HUES48 (cell line): ENCODE results near the gene JAM3.

Source experiments
- H3K27ac ChIP-seq: one replicate; pipeline ENCODE4 v1.7.0; 2013; ENCODE audit warnings: low read depth, low read length, inconsistent platforms
- H3K27me3 ChIP-seq: 2 replicates; pipeline ENCODE4 v1.6.1; 2013; ENCODE audit warnings: mild to moderate bottlenecking, low read length; ENCODE audit not compliant: control insufficient read depth, insufficient read depth
- H3K36me3 ChIP-seq: 2 replicates; pipeline ENCODE4 v1.6.1; 2013; ENCODE audit warnings: low read length; ENCODE audit not compliant: control insufficient read depth, insufficient read depth
- H3K4me1 ChIP-seq: 2 replicates; pipeline ENCODE4 v1.6.1; 2013; ENCODE audit warnings: mild to moderate bottlenecking, low read length; ENCODE audit not compliant: control insufficient read depth, insufficient read depth
- H3K4me3 ChIP-seq: 2 replicates; pipeline ENCODE4 v1.5.1; 2013; ENCODE audit warnings: mild to moderate bottlenecking, low read depth, low read length
- H3K9ac ChIP-seq: 2 replicates; pipeline ENCODE4 v1.6.1; 2013; ENCODE audit warnings: mild to moderate bottlenecking, low read depth, low read length, moderate library complexity
- H3K9me3 ChIP-seq: 2 replicates; pipeline ENCODE4 v1.6.1; 2013; ENCODE audit warnings: low read length; ENCODE audit not compliant: control insufficient read depth, insufficient read depth

The JAM3 gene

DNA sequence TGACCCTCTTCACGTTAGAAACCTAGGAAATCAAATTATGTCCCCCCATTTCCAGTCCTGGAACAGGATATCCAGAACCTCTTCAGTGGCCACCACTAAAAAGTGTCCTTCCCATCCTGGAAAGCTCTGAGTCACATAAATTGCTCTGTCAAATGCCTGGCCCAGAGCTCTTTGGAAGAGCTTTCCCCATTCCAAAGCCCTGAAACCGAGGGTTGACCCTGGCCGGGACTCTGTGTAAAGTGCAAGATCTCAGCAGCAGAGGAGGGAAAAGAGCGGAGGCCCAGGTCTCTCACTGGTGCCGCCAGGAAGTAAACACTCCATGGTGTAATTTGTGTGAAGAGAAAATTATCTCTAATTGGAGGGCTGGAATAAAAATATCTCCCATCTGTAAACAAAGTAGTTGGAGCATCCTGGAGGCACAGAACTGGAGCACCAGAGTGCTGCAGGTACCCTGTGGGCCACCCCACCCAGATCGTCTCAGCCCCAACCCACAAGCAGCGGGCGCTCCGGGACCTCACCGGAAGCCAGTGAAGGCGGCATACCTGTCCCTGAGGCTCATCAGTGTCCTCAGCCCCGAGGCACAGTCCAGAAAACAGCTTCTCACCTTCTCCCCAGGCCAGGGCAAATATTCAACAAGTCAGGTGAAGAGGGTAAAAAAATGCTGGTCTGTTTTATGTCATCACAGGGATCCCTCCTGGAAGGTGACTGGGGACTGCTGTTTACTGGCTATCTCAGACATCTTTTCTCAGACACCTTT is 4.7 kb upstream of the JAM3 start:
- Histone ChIP-seq H3K9me3 (no peaks in the 10 kb centered on the region), H3K36me3 (no peaks in the 10 kb centered on the region), H3K27me3 (peaks cover 9% of the 10 kb centered on the region), H3K4me3 (no peak overlapping the region), H3K4me1 (peaks cover 6% of the 10 kb centered on the region; the same call in 1 of the 2 replicates), H3K27ac (no peak overlapping the region), H3K9ac (no peak overlapping the region)

DNA sequence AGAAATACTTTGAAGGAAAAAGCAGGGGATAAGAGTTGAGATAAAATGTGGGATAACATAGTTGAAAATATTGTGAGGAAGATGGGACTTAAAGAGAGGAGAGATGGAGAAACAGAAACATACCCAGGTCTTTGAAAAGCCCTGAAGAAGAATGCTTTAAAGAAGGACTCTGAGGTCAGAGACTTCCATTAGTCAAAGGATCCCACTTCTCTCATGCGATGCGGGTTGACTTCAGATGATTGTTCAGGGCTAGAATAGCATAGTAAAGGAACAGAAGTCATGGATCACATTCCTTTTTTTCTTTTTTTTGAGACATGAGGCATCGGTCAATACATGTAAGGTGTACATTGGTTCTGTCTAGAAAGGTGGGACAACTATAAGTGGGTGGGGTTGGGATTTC is 3.5 kb upstream of the JAM3 start:
- H3K27me3 ChIP-seq, result peaks cover 19% of the 10 kb centered on the region
- no peak overlapping the region for H3K4me3 ChIP-seq
- no peaks in the 10 kb centered on the region for H3K9me3 ChIP-seq
- no peak overlapping the region for H3K9ac ChIP-seq
- H3K36me3 ChIP-seq, result no peaks in the 10 kb centered on the region
- H3K27ac ChIP-seq, result no peak overlapping the region
- peaks cover 13% of the 10 kb centered on the region for H3K4me1 ChIP-seq

DNA sequence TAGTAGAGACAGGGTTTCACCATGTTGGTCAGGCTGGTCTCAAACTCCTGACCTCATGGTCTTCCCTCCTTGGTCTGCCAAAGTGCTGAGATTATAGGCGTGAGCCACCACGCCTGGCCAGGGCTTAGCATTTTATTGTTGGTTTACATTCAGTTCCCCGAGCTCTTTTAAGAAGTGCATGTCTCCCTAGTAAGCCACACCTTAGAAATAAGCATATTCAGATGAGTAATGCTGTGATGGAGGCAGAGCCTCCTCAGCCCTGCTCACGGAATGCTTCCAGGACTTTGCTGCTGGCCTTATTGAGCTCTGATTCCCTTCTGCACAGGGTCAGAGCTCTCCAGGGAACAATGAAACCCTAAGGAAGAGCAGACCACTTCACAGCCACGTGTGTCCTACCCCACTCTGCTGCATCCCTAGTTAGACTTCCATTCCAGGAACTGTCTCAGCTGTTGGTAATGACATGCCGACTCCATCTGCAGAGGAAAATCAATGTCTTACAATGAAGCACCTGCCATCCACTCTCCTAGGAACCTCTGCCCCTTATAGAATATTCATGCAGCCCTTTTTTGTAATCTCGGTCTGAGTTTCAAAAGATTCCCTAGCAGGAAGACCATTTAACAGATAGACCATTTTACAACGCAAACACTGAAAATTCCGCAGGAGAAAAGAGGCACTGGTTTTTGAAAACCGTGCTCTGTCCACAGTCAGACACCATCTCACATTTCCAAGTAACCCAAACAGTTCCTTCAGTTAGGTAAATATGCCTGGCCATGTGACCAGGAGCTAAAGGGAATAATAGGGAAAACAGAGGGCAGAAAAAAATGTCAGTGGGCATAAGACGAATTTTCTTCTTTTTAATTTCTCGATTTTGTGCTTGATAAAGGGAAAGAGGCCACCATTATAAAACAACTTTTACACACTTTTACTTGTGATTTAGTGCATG is 1.7 kb upstream of the JAM3 start:
- H3K9ac ChIP-seq, result no peak overlapping the region
- peaks cover 14% of the 10 kb centered on the region for H3K4me1 ChIP-seq
- no peaks in the 10 kb centered on the region for H3K36me3 ChIP-seq
- no peak overlapping the region for H3K27ac ChIP-seq
- H3K9me3 ChIP-seq, result no peaks in the 10 kb centered on the region
- H3K4me3 ChIP-seq, result no peak overlapping the region
- peaks cover 20% of the 10 kb centered on the region for H3K27me3 ChIP-seq

DNA sequence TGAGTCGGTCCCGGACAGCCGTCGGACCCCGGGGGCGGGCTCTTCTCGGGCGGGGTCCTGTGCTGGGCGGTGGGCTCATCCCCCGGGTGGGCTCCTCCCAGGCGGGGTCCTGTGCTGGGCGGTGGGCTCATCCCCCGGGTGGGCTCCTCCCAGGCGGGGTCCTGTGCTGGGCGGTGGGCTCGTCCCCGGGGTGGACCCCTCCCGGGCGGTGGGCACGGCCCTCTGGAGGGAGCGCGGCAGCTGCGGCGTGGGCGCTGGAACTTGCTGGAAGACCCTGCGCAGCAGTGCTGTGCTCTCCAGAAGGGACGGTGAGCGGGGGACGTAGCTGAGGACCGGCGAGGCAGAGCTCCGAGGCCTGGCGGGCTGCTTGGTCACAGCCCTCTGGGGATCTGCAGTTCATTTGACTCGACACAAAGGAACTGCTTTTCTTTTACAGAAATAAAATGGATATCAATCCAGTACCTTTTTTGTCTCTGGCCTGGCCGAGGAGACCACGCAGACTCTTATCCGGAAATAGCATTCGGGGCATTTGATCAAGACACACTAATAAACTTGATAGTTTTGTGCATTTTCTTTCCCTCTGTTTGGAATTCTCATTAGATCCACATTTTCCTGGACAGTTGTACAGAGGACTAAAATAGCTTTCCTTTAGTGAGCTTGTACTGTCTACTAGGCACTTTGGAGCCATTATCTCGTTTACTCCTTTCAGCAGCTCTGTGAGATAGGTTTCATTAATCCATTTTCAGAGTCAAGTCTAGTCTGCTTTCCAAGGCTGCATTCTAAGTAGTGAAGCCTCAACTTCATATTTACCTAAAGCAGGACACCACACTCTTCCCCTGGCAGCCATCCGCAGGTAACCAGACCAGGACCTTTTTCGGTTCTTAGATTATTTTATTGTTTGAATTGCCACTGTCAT is 812 bp downstream of the JAM3 start:
- peaks cover 19% of the 10 kb centered on the region for H3K4me1 ChIP-seq
- no peaks in the 10 kb centered on the region for H3K36me3 ChIP-seq
- no peak overlapping the region for H3K9ac ChIP-seq
- no peak overlapping the region for H3K27ac ChIP-seq
- H3K9me3 ChIP-seq, result no peaks in the 10 kb centered on the region
- peaks cover 20% of the 10 kb centered on the region for H3K27me3 ChIP-seq
- H3K4me3 ChIP-seq, result peak overlapping the region; percentile 79

DNA sequence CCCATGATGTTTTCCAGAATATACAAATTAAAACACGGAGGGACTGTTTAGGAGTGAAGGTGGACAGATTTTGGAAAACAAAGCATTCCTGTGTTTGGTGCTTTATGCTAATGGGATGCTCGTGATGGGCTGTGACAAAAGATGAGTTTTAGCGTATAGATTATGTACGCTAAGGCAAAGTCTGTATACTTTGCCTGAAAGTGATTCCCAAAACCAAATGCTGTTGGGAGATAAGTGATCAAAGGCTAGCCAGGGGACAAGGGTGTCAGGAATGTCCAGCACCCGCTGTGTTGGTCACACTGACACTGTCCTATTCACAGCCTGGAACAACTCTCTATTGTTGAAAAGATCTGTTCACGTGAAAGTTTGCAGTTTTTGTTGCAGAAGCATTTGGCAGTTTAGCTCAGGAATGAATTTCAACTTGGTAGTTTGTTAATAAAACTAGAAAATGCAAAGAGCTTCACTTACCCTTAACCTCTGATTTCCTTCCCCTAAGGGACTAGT is 1.5 kb downstream of the JAM3 start:
- peaks cover 19% of the 10 kb centered on the region for H3K4me1 ChIP-seq
- H3K27ac ChIP-seq, result no peak overlapping the region
- no peaks in the 10 kb centered on the region for H3K36me3 ChIP-seq
- no peak overlapping the region for H3K9ac ChIP-seq
- H3K4me3 ChIP-seq, result no peak overlapping the region
- peaks cover 20% of the 10 kb centered on the region for H3K27me3 ChIP-seq
- H3K9me3 ChIP-seq, result no peaks in the 10 kb centered on the region

DNA sequence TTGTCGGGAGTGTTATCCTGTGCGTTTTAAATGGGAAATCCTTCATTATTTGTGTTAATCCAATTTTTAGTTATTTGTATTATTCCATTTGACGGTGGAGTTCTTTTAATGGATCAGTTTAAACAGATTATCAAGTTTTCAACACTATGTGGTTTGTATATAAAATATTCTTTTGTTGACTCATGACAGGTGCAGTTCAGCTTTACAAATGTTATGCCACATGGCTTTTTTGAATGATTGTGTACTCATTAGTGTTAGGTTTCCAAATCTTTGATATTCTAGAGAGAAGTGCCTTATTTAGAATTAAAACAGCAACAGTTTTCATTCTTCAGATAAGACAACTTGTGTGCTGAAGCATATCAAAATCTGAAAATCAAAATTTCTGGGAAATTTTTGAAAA is 2.4 kb downstream of the JAM3 start:
- H3K4me1 ChIP-seq, result peaks cover 19% of the 10 kb centered on the region
- no peak overlapping the region for H3K9ac ChIP-seq
- H3K4me3 ChIP-seq, result no peak overlapping the region
- no peaks in the 10 kb centered on the region for H3K36me3 ChIP-seq
- no peak overlapping the region for H3K27ac ChIP-seq
- H3K27me3 ChIP-seq, result peaks cover 20% of the 10 kb centered on the region
- H3K9me3 ChIP-seq, result no peaks in the 10 kb centered on the region

DNA sequence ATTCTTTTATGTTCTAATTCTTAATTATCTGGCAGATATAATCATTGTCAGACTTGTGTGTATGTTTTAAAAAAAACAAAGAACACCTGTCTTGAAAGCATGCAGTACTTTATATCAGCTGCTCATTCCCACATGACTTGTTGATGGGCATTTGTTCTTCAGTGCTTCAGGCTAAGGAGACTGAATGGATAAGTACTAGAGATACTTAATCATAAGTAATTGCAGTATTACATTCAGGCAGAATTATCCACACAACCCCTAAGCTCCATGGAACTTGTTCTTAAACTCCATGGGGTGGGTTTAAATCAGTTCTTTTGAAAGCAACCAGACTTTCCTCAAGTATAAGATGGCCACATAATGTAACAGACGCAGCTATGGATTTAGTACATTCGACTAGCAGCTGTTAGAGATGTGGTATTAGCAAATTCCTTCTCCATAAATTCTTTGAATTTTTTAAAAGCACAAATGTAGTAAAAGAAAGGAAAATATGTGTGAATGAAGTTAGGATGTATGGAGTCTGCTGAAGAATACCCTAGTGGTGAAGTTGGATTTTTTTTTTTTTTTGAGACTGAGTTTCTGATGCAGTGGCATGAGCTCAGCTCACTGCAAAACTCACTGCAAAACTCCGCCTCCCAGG is 3.0 kb downstream of the JAM3 start:
- peaks cover 19% of the 10 kb centered on the region for H3K4me1 ChIP-seq
- H3K27ac ChIP-seq, result no peak overlapping the region
- H3K27me3 ChIP-seq, result peaks cover 20% of the 10 kb centered on the region
- no peak overlapping the region for H3K9ac ChIP-seq
- H3K4me3 ChIP-seq, result no peak overlapping the region
- no peaks in the 10 kb centered on the region for H3K36me3 ChIP-seq
- H3K9me3 ChIP-seq, result no peaks in the 10 kb centered on the region

DNA sequence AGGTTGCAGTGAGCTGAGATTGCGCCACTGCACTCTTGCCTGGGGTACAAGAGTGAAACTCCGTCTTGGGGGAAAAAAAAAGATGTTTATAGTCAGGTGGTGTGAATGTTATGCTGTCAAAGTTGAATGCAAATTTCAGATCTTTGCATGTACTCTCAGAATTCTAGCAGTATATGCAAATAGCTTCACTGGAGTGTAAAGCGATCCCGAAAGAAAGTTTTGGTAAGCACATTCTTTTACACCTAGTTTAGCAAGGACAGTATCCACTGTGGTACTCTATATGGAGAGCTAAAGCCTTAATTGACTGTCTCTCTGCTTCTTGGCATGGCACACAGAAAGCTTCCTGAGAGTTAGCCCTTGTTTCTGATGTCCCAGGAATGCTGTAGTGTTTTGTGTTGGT is 4.0 kb downstream of the JAM3 start:
- no peak overlapping the region for H3K27ac ChIP-seq
- no peaks in the 10 kb centered on the region for H3K9me3 ChIP-seq
- H3K27me3 ChIP-seq, result peaks cover 15% of the 10 kb centered on the region
- H3K4me1 ChIP-seq, result peaks cover 14% of the 10 kb centered on the region
- no peak overlapping the region for H3K9ac ChIP-seq
- H3K4me3 ChIP-seq, result no peak overlapping the region
- H3K36me3 ChIP-seq, result no peaks in the 10 kb centered on the region

DNA sequence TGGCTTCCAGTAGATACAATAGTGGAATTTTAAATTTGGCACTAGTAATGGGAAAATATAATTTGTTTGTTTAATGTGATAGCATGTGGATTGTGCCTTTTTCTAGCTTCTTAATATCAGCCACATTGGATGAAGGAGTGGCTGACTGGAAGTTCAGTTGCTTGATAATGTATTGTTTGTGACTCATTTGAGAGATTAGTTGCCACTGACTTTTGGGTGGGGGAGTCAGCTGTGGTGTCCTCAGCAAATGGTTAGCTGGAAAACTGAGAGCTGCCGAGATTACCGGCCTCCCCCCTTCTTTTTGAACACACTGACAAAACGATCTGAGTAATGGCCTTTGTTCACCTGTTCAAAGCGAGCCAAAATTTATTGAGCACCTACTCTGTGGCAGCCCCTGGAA is 5.5 kb downstream of the JAM3 start:
- H3K27ac ChIP-seq, result no peak overlapping the region
- H3K36me3 ChIP-seq, result no peaks in the 10 kb centered on the region
- no peak overlapping the region for H3K4me3 ChIP-seq
- H3K9me3 ChIP-seq, result no peaks in the 10 kb centered on the region
- H3K27me3 ChIP-seq, result peaks cover 10% of the 10 kb centered on the region
- no peak overlapping the region for H3K9ac ChIP-seq
- peaks cover 14% of the 10 kb centered on the region for H3K4me1 ChIP-seq

DNA sequence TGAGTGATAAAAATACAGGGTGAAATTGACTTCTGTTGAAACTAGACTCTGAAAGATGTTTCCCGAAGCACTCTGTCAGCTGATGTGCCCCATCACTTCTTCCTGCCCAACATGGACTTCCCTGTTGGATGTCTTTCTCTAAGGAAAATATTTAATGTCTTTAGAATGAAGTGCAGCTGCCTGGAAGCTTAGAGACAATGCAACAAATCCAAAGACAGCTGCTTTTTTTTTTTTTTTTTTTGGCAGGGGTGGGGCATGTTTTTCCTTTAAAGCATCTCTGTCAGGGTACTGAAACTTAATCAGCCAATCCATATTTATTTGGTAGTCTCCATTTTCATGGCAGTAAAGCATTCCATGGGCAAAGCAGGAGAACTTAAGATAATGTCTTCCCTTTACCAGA is 5.9 kb downstream of the JAM3 start:
- no peaks in the 10 kb centered on the region for H3K36me3 ChIP-seq
- H3K4me3 ChIP-seq, result no peak overlapping the region
- H3K27ac ChIP-seq, result no peak overlapping the region
- H3K4me1 ChIP-seq, result peaks cover 12% of the 10 kb centered on the region
- H3K9me3 ChIP-seq, result no peaks in the 10 kb centered on the region
- peaks cover 7% of the 10 kb centered on the region for H3K27me3 ChIP-seq
- no peak overlapping the region for H3K9ac ChIP-seq
